ENCODE measurements around the gene TRAPPC2.

DNA sequence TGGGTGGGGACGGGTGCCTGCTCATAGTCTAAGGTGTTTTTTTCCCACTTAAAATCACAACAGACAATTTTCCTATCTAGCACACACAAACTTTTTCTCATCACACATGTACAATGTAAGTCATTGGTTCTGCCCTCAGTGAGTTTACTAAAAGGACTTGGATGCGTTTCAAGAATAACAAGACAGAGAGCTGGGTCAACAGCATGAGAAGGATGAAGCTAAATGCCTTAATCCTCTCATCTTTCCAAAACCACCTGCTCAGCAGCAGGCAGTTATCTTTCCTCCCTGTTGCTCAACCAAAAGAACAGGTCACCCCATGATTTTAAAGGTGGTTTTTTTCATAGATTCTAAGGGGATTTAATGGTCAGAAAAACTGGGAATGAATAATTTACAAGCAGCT, 40.3 kb upstream of the TRAPPC2 start:
- TF ChIP-seq CTCF (IDR thresholded peaks at IDR 0.05) (no peak), POLR2A (IDR thresholded peaks at IDR 0.05) (no peak)
